HG03060 (cell line): ENCODE results near the gene DCAF7.

Experiments used
- ATAC-seq: cut with Tn5 transposase; IDR thresholded peaks from one replicate; pipeline ENCODE4 v1.9.1; 2021; ENCODE audit warnings: low read depth, moderate number of reproducible peaks; ENCODE audit not compliant: unreplicated experiment

DCAF7 gene, protein sequence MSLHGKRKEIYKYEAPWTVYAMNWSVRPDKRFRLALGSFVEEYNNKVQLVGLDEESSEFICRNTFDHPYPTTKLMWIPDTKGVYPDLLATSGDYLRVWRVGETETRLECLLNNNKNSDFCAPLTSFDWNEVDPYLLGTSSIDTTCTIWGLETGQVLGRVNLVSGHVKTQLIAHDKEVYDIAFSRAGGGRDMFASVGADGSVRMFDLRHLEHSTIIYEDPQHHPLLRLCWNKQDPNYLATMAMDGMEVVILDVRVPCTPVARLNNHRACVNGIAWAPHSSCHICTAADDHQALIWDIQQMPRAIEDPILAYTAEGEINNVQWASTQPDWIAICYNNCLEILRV

DNA sequence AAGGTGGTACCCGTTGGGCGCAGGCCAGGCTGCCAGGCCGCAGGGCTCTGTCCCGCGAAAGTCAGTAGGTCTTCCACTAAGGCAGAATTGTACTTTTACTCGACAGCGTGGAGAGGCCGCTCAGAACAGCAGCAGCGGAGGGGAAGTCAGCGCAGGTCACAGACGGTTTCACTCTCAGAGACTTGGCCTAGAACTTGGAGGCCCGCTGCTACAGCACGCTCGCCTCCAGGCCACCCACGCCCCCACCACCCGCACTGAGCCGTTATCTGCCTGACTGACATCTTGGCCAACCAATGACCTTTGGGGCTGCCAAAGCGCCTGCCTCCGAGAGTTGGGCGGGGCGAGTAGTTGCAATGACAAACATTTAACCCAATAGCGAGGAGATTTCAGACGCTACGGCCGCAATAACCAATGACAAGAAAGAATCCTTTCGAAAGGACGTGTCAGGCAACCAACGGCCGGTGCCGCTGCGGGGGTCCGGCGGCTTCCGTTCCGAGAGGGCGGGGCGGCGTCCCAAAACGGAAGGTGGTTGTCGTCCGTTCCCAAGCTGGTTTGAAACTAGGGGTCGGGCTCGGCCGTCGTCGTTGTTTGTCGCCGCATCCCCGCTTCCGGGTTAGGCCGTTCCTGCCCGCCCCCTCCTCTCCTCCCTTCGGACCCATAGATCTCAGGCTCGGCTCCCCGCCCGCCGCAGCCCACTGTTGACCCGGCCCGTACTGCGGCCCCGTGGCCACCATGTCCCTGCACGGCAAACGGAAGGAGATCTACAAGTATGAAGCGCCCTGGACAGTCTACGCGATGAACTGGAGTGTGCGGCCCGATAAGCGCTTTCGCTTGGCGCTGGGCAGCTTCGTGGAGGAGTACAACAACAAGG, at the start of gene DCAF7:
Gene DCAF7 (plus strand): TSS at position 532 of the 871 bp plus-strand sequence. CDS start 201 bp downstream, at position 733.
- ATAC-seq: peak; percentile 85

DNA sequence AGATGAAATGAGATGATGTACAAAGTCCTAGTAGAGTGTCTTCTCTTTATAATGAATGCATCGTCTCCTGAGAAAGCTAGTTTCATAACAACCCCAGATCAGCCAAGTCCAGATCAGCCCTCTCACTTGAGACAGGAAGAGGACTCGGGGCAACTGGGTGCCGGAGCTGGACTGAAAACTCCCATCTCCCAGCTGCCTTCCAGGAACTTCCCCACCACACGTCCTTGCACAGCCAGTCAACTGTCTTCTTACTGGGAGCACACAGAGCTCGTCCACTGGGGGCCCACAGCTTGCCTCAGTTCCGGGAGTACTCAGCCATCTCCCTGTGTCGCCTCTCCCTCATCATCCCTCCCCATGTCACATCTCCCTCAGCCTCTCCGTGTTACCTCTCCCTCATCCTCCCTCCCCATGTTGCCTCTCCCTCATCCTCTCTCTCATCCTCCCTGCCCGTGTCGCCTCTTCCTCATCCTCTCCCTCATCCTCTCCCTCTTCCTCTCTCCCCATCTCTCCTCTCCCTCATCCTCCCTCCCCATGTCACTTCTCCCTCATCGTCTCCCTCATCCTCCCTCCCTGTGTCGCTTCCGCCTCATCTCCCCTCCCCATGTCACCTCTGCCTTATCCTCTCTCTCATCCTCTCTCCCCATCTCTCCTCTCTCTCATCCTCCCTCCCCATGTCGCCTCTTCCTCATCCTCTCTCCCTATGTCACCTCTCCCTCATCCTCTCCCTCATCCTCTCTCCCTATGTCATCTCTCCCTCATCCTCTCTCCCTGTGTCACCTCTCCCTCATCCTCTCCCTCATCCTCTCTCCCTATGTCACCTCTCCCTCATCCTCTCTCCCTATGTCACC, 49.5 kb upstream of the DCAF7 start:
- ATAC-seq: no peak

DNA sequence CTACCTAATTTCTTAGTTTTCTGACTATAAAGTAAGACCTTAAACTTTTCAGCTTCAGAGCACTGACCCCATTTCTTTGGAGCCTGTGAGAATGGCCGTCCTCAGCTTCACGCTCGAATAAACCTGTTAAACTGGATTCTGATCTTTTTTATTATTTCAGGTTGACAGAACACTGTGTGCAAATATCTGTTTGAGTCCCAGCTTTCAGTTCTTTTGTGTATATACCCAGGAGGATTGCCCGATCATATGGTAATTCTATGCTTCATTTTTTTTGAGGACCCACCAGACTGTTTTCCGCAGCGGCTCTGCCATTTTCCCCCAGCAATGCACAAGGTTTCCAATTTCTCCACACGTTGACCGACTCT, 47.0 kb upstream of the DCAF7 start:
- ATAC-seq: no peak

DNA sequence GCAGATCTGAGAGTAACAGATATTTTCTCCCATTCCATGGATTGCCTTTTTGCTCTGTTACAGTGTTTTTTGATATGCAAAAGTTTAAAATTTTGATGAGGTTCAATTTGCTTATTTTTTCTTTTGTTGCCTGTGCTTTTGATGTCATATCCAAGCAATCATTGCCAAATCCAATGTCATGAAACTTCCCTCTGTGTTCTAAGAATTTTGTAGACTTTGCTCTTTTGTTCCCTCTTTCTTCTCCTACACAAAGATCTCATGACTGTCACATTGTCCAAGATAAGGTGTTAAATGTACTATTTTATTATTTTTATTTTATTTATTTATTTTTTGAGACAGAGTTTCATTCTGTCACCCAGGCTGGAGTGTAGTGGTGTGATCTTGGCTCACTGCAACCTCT, 46.0 kb upstream of the DCAF7 start:
- no peak for ATAC-seq

DNA sequence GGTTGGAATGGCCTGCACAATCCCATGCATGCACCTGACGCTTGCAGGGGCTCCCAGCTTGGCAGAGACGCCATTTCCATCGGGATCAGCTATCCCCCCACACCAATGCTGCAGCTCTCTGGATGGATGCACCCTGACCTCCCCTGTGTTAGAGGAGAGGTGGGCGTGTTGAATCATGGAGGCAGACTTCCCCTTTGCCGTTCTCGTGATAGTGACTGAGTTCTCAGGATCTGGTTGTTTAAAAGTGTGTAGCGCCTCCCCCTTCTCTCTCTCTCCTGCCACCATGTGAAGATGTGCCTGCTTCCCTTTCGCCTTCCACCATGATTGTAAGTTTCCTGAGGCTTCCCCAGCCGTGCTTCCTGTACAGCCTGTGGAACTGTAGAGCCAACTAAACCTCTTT, 44.9 kb upstream of the DCAF7 start:
- no peak for ATAC-seq

DNA sequence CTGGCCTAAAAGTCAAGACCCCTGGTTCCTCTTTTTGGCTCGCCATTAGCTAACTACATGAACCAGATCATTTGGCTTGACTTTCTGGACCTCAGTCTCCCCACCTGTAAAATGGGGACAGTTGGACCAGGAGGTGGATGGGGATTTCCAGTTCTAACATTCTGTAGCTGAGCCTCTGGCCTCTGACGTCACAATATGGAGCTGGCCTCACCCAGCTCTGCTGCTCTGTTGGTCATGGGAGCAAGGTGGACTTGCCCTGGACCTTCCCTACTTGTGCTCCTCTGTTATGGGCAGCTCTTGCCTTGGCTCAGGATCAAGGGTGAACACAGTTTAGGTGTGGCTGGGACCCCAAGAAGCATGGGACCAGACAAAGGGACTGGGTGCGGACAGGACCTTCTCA, 43.6 kb upstream of the DCAF7 start:
- no peak for ATAC-seq

DNA sequence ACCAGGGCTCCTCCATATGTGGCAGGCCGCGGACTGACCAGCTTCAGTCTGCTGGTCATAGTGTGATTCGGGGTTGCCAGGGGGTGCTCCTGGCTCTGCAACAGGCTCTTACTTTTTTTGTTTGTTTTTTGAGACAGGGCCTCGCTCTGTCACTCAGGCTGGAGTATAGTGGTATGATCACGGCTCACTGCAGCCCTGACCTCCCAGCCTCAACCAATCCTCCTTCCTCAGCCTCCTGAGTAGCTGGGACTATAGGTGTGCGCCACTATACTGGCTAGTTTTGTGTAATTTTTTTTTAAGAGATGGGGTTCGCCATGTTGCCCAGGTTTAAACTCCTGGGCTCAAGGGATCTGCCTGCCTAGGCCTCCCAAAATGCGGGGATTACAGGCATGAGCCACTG, 38.9 kb upstream of the DCAF7 start:
- ATAC-seq: no peak

DNA sequence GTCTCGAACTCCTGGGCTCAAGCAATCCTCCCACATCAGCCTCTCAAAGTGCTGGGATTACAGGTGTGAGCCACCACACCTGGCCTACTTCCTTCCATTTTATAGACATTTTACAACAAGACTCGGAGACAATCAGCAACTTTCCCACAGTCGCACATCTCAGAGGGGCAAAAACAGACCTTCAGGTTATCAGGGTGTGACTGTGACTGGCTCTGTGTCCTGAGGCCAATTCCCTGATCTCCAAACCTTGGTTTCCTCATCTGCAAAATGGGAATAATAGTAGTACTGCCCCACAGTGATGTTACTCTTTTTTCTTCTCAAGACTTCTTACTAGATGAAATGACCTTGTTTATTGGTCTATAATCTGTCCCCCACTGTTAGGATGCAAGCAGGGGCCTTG, 37.9 kb upstream of the DCAF7 start:
- ATAC-seq: no peak

DNA sequence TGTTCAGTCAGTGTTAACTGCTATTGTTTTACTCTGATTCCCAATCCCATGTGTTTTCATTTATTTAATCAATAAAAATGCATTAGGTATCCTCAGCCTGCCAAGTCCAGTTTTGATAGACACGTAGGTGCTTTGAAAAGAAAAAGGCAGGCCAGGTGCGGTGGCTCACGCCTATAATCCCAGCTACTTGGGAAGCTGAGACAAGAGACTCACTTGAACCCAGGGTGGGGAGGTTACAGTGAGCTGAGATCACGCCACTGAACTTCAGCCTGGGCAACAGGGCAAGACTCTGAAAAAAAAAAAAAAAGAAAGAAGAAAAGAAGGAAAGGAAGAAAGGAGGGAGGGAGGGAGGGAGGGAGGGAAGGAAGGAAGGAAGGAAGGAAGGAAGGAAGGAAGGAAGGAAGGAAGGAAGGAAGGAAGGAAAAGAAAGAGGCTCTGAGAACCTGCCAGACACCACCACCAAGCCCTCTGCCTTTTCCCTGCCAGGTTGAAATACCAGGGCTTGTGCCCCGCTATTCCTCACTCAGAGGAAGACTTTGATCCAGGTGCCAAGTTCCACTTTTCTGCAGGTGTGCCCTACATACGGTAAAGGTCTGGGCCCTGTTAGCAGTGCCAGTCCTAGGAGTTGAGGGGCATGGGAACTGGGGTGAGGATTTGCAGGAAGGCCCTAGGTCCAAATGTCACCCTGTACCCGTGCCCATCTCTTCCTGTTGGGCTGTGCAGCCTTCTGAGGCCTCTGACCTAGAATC, 37.2 kb upstream of the DCAF7 start:
- no peak for ATAC-seq

DNA sequence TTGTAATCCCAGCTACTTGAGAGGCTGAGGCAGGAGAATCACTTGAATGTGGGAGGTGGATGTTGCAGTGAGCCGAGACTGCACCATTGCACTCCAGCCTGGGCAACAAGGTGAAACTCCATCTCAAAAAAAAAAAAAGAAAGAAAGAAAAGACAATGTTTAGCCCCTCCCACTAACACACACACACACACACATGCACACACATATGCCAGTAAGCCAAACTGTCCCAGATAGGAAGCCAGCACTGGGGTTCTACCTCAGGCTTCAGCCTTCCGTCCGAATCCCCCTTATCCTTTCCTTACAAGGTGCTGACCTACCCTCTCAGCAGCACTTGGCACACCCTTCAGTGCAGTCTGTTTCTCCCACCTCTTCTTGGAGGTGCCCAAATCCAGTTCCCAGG, 35.8 kb upstream of the DCAF7 start:
- no peak for ATAC-seq

DNA sequence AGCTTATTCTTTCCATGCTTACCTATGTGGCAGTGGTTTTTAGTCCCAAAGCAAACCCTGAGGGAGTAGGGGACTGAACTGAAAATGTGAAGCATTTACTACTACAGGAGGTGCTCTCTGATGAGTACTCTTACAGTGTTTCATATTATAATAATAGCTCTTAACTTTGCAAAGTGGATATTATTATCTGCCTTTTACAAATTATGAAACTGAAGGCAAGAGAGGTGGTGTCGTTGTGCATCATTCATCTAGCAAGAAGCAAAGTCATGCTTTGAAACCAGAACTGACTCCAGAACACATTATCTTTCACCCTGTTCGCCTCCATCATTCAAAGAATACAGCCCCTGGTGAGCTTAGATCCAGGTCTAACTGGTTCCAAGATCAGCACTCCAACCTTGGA, 35.3 kb upstream of the DCAF7 start:
- ATAC-seq: no peak

DNA sequence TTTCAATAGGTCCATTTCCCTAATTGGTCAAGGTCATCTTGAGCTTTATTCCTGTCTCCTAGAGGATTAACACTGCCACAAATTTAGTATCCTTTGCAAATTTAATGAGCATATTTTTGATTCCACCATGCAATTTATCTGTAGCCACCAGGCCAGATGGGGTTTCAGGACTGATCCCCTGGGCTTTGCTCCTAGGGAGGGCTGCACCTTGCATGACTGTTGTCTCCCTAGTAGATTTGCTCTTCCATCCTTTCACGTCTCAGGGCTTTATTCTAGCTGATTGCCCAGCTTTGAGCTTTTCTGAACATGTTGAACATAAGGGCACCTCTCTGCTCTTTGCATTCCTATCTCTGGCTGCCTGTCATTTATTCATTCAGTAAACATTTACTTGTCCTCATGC, 34.9 kb upstream of the DCAF7 start:
- ATAC-seq: no peak

DNA sequence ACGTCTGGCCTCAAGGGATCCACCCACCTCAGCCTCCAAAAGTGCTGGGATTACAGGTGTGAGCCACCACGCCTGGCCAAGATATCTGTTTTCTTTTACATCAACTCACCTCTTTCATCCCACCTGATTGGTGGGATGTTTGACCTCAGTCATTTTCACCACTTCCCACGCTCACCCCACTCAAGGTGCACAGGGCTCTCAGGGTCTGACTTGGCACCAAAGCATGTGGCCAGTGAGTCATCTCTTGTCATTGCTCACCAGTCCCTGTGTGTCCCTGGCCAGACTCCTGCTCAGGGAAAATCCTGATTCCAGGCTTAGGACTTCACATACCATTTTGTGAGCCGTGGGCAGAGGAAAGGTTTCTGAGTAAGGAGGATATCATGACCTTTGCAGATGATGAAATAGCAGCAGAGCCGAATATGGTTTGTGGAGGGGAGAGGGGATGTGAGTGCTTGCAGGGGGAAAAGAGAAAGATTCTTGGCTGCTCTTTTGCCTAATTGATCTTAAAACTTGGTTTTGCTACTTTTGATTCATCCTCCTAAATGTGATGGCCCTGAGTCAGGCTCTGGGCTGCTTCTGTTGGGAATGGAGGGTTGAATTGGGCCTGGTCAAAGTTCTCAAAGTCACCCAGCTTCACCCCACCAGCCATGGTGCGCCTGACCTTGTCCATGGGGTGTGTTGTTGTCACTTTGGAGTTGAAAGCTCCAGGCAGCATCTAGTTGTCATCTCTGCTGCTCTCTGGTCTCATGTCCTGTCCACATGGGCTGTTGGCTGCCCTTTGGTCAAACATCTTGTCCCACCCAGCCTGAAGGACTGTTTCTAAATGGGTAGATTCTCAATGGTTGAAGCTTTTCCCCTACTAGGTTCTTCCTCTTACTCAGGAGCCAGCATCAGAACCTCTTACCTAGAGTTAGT, 33.1 kb upstream of the DCAF7 start:
- no peak for ATAC-seq

DNA sequence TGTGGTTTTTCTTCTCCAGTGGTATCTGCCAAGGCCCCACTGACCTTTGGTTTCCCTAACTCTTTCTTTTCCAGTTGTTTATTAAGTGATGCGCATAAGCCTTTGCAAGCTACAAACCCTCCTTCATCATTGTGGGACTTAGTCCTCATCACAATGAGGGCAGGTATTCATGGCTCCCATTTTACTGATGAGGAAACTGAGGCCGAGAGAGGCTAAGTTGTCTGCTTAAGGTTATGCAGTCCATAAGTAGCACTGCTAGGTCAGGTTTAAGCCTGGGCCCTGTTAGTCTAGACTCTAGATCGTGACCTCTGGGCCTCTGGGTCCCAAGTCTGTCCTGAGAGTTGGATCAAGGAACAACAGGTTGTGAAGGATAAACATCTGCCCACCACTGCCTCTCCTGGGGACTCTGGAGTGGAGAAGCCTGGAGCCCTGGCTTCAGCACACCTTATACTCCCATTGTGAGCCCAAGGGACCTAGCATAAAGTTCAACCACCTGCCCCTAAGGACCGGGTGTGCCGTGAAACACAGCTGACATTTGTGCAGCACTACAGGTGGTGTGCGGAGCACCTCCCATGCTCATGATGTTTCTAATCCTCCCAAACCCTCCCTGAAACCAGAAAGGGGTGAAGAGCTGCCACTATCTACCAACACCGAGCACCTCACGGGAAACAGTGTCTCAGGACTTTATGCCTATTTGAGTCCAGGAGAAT, 32.3 kb upstream of the DCAF7 start:
- no peak for ATAC-seq

DNA sequence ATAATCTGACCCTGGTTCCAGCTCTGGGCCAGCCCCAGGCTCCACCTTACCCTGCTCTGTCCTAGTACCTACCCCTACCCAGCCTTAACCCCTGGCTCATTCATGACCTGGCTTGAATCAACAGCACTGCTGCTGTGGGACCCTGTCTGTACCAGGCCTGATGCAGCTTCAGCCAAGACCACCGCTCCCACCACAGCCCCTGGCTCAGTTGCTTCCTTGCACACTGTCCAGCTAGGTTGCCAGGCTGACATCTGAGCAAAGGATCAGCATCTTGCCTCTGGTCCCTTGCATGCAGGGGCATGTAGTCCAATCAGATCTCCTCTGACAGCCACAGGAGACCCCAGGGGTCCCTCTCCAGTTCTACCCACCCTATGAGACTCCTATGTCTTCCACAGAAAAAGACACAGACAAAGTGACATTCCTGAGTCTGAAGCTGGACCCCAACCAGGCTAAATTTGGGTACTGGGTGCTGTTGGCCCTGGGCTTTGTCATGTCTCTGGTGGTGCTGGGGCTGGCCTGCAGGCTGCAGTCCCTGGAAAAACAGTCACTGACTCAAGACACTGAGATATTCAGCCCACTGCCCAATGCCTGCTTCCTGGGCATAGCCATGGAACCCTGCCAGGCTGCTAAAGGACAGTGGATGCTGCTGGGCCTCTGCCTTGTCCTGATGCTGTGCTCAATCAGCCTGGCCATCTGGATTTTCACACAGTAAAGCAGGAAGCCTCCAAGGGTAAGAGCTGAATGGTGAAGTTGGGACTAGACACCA, 31.0 kb upstream of the DCAF7 start:
- no peak for ATAC-seq

DNA sequence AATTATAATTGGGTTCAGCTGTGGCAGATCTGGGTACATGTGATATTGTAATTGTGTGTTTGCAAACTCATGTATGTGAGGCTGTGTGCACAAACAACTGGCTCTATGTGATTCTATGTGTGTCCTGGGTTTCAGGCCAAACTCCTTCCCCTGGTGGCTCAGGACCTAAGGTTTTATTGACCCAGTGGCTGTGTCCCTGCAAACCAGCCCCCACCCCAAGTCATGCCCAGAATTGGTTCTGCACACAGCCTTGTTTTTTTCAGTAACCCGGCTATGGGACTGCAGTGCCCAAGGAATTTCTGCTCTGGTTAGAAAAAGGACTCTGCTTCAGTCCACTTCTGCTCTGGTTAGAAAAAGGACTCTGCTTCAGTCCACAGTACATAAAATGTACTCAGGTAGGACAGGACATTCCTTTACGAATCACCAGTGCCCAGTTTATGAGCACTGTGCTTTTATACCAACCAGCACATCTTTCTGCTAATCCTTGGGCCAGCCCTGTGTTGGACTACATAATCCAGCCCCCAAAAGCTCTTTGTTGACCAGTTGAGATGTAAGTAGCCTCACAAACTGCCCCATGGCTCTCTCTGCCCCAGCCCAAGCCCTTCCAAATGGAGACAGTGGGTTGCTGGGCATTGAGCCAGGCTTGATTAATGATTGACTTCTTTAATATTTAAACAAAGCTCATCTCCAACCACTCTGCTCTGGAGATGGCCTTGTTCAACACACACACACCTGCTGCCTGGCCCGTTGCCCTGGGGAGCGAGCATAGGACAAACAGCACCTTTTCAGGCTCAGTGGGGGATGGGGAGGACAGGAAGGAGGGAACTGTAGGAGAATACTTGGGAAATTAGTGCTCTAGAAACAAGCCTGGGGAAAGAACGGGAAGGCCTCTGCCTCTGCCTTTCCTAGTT, 30.1 kb upstream of the DCAF7 start:
- no peak for ATAC-seq

DNA sequence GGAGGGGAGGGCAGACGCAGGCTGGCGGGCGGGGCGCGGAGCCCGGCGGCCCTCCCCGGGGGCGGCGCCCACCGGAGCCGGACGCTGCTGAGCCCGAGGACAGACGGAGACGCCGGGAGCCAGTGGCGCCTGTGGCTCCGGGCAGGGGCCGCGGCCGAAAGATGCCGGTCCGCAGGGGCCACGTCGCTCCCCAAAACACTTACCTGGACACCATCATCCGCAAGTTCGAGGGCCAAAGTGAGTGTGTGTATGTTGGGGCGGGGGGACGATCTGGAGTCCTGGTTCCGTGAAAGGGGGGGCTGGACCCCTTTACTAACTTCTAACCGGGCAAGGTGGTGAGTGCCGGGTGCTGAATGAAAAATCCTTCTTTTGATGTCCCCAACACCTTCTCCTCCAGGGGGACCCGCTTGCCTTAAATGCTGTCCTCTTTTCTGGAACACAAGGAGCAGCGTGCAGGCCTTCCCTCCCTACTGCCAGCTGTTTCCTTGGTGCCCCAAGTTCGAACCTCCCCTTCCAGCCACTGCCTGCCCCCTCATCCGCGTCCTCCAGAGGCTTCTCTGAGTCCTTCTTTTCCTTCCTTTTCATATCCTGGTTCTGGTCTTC, 26.9 kb upstream of the DCAF7 start, which contains the start of gene KCNH6:
Gene KCNH6 (plus strand): TSS at position 106 of the 603 bp plus-strand sequence. CDS start 56 bp downstream, at position 162.
- ATAC-seq: no peak
